H9 (cell line): ENCODE data around the gene ACO1. TPM values are rescaled to one million over a fixed set of nuclear protein-coding genes. Genes with fewer than 3 reads are reported as not detected.

ENCODE experiments used
- DNase-seq: peaks from one replicate; pipeline ENCODE4 v3.0.0-alpha.2; 2017
- H2AFZ ChIP-seq: one replicate; pipeline ENCODE4 v1.6.1; 2013; ENCODE audit warnings: mild to moderate bottlenecking, low read length, control low read depth, moderate library complexity
- H2AK5ac ChIP-seq: 2 replicates; pipeline ENCODE4 v1.6.1; 2013; ENCODE audit warnings: low read length, control low read depth, mixed read lengths; ENCODE audit not compliant: insufficient read length
- H2BK120ac ChIP-seq: one replicate; pipeline ENCODE4 v1.6.1; 2013; ENCODE audit warnings: low read depth, mild to moderate bottlenecking, low read length, control low read depth, inconsistent platforms; ENCODE audit not compliant: poor library complexity, severe bottlenecking
- H2BK12ac ChIP-seq: 2 replicates; pipeline ENCODE4 v1.6.1; 2013; ENCODE audit warnings: low read length, control low read depth, mixed read lengths, low read depth; ENCODE audit not compliant: insufficient read length
- H2BK15ac ChIP-seq: 2 replicates; pipeline ENCODE4 v1.6.1; 2013; ENCODE audit warnings: low read depth, low read length, control low read depth
- H2BK20ac ChIP-seq: one replicate; pipeline ENCODE4 v1.6.1; 2013; ENCODE audit warnings: low read depth, mild to moderate bottlenecking, low read length, control low read depth, inconsistent platforms; ENCODE audit not compliant: poor library complexity, severe bottlenecking
- H2BK5ac ChIP-seq: 2 replicates; pipeline ENCODE4 v1.6.1; 2013; ENCODE audit warnings: low read length, control low read depth, mixed read lengths; ENCODE audit not compliant: insufficient read length
- H3K14ac ChIP-seq: 2 replicates; pipeline ENCODE4 v1.6.1; 2013; ENCODE audit warnings: low read length, control low read depth; ENCODE audit not compliant: insufficient read depth
- H3K18ac ChIP-seq: 2 replicates; pipeline ENCODE4 v1.6.1; 2013; ENCODE audit warnings: low read depth, mild to moderate bottlenecking, mixed read lengths, low read length, control low read depth; ENCODE audit not compliant: insufficient read length
- H3K23ac ChIP-seq: 2 replicates; pipeline ENCODE4 v1.6.1; 2013; ENCODE audit warnings: low read length, control low read depth, mixed read lengths, low read depth; ENCODE audit not compliant: insufficient read length
- H3K23me2 ChIP-seq: 2 replicates; pipeline ENCODE4 v1.6.1; 2013; ENCODE audit warnings: low read depth, mild to moderate bottlenecking, mixed read lengths, low read length, control low read depth; ENCODE audit not compliant: insufficient read length, poor library complexity, severe bottlenecking
- H3K27ac ChIP-seq: 2 replicates; pipeline ENCODE4 v1.5.1; 2013; ENCODE audit warnings: low read length, control low read depth, mixed read lengths, low read depth; ENCODE audit not compliant: insufficient read length
- H3K27me3 ChIP-seq: 2 replicates; pipeline ENCODE4 v1.6.1; 2013; ENCODE audit warnings: low read length, control low read depth, inconsistent platforms; ENCODE audit not compliant: insufficient read depth
- H3K4ac ChIP-seq: 2 replicates; pipeline ENCODE4 v1.6.1; 2013; ENCODE audit warnings: low read depth, mild to moderate bottlenecking, control low read depth, inconsistent platforms, low read length, moderate library complexity
- H3K4me1 ChIP-seq: 2 replicates; pipeline ENCODE4 v1.6.1; 2013; ENCODE audit warnings: low read length, control low read depth, inconsistent platforms; ENCODE audit not compliant: insufficient read depth
- H3K4me2 ChIP-seq: 2 replicates; pipeline ENCODE4 v1.6.1; 2013; ENCODE audit warnings: low read length, control low read depth, mixed read lengths; ENCODE audit not compliant: insufficient read length, insufficient read depth
- H3K56ac ChIP-seq: 2 replicates; pipeline ENCODE4 v1.6.1; 2013; ENCODE audit warnings: low read depth, mild to moderate bottlenecking, mixed read lengths, low read length, control low read depth; ENCODE audit not compliant: insufficient read length
- H3K79me1 ChIP-seq: 2 replicates; pipeline ENCODE4 v1.6.1; 2013; ENCODE audit warnings: low read depth, mild to moderate bottlenecking, moderate library complexity, low read length, control low read depth, inconsistent platforms; ENCODE audit not compliant: insufficient read depth, poor library complexity, severe bottlenecking
- H3K79me2 ChIP-seq: 2 replicates; pipeline ENCODE4 v1.6.1; 2013; ENCODE audit warnings: low read length, control low read depth, inconsistent platforms; ENCODE audit not compliant: insufficient read depth
- H3K9ac ChIP-seq: 2 replicates; pipeline ENCODE4 v1.6.1; 2013; ENCODE audit warnings: low read length, control low read depth, mixed read lengths; ENCODE audit not compliant: insufficient read length; ENCODE audit errors: extremely low read depth
- H3K9me3 ChIP-seq: one replicate; pipeline ENCODE4 v1.6.1; 2013; ENCODE audit warnings: low read depth, low read length, inconsistent platforms; ENCODE audit not compliant: control insufficient read depth
- H3T11ph ChIP-seq: one replicate; pipeline ENCODE4 v1.6.1; 2013; ENCODE audit warnings: mild to moderate bottlenecking, low read length, control low read depth, inconsistent platforms
- H4K20me1 ChIP-seq: one replicate; pipeline ENCODE4 v1.6.1; 2013; ENCODE audit not compliant: control insufficient read depth, insufficient read length, insufficient read depth
- H4K5ac ChIP-seq: 2 replicates; pipeline ENCODE4 v1.6.1; 2013; ENCODE audit warnings: low read depth, mild to moderate bottlenecking, mixed read lengths, low read length, control low read depth; ENCODE audit not compliant: insufficient read length
- H4K8ac ChIP-seq: replicated peaks from 2 replicates; pipeline ENCODE4 v1.6.1; 2013; ENCODE audit warnings: low read length, control low read depth, mixed read lengths, low read depth; ENCODE audit not compliant: insufficient read length
- H4K91ac ChIP-seq: 2 replicates; pipeline ENCODE4 v1.6.1; 2013; ENCODE audit warnings: low read depth, mild to moderate bottlenecking, moderate library complexity, mixed read lengths, low read length, control low read depth; ENCODE audit not compliant: insufficient read length
- H3K27ac Mint-ChIP-seq, 3 experiments: 2 replicates in 2 of 3; 3 replicates in 1 of 3; pipeline ENCODE4 v1.8.0; 2020 to 2021; ENCODE audit warnings: mixed read lengths in 3 of 3, mild to moderate bottlenecking in 1 of 3, moderate library complexity in 1 of 3
- H3K27me3 Mint-ChIP-seq: 2 replicates; pipeline ENCODE4 v1.8.0; 2021; ENCODE audit warnings: low read depth, mild to moderate bottlenecking, moderate library complexity, mixed read lengths
- H3K36me3 Mint-ChIP-seq, 3 experiments: 2 replicates in 2 of 3; 3 replicates in 1 of 3; pipeline ENCODE4 v1.8.0; 2020 to 2021; ENCODE audit warnings: low read depth in 3 of 3, mixed read lengths in 3 of 3; ENCODE audit not compliant: insufficient read depth in 1 of 3
- H3K4me1 Mint-ChIP-seq, 2 experiments: 2 replicates each; pipeline ENCODE4 v1.8.0; 2020; ENCODE audit warnings: mixed read lengths in 2 of 2
- H3K4me3 Mint-ChIP-seq, 2 experiments: 2 replicates in 1 of 2; 3 replicates in 1 of 2; pipeline ENCODE4 v1.8.0; 2020 to 2021; ENCODE audit warnings: mild to moderate bottlenecking in 2 of 2, mixed read lengths in 2 of 2, moderate library complexity in 1 of 2
- H3K9me3 Mint-ChIP-seq, 2 experiments: 2 replicates in 1 of 2; 3 replicates in 1 of 2; pipeline ENCODE4 v1.8.0; 2020; ENCODE audit warnings: mild to moderate bottlenecking in 2 of 2, mixed read lengths in 2 of 2, moderate library complexity in 1 of 2
- CTCF ChIP-seq: fragments of 200-600 bp; sonication (generic); conservative IDR thresholded peaks from 3 replicates; pipeline ENCODE4 v1.8.0; 2021; ENCODE audit warnings: antibody characterized with exemption, mild to moderate bottlenecking
- WGBS: extraction: QIAGEN DNeasy Blood & Tissue Kit; methylation state at CpG from one replicate; pipeline ENCODE4 v1.1.7; 2013; ENCODE audit warnings: missing lambda C conversion rate, low lambda C conversion rate, mixed read lengths; ENCODE audit not compliant: insufficient read length; ENCODE audit errors: extremely low coverage; 5-methylcytosine and 5-hydroxymethylcytosine counted together
- total RNA-seq: library from RNA; stranded (reverse); gene quantifications from 2 replicates; pipeline ENCODE4 v1.2.1, GENCODE V29; 2021

Gene ACO1
- total RNA-seq, 1 experiment from 2014 or later = 44.5 TPM

- H3K4me3 Mint-ChIP-seq = no peak overlapping the region
- no peaks in the 10 kb centered on the region for H3K79me1 ChIP-seq
These were observed 2.8 kb downstream of the ACO1 start for GRCh38 chr9:32387256-32387655.

More at GRCh38 chr9:32387256-32387655, 2.8 kb downstream of the ACO1 start:
- peaks cover 5% of the 10 kb centered on the region; the same call in 1 of the 2 replicates for H3K4me1 ChIP-seq
- no peaks in the 10 kb centered on the region for H3K9me3 ChIP-seq
- no peak overlapping the region for H2BK120ac ChIP-seq
- no peak overlapping the region for H2AFZ ChIP-seq
- H3K27me3 Mint-ChIP-seq = peaks cover 17% of the 10 kb centered on the region
- no peak overlapping the region for H2BK20ac ChIP-seq
- no peak overlapping the region for H3K4ac ChIP-seq
- H4K8ac ChIP-seq = no peak overlapping the region
- no CpG with 5 or more reads among the region's 1 CpG for WGBS
- no peak overlapping the region for H3K14ac ChIP-seq
- H3K23me2 ChIP-seq = peaks cover 12% of the 10 kb centered on the region
- no peak overlapping the region for H3K27ac ChIP-seq
- H2AK5ac ChIP-seq = no peak overlapping the region
- peaks cover 5% of the 10 kb centered on the region; the same call in 1 of the 2 replicates for H3K27me3 ChIP-seq
- H4K91ac ChIP-seq = no peak overlapping the region
- H4K5ac ChIP-seq = no peak overlapping the region
- H3K23ac ChIP-seq = no peak overlapping the region
- 0 out of 5 replicates have a peak, but pooled peaks cover 0 to under 1% of the 10 kb centered on the region in 2 experiments for H3K9me3 Mint-ChIP-seq
- no peak overlapping the region for H2BK15ac ChIP-seq
- H3K4me2 ChIP-seq = no peak overlapping the region
- peaks cover 2% of the 10 kb centered on the region for H4K20me1 ChIP-seq
- H3K4me1 Mint-ChIP-seq = peaks cover 26 to 42% of the 10 kb centered on the region in 2 experiments
- H3T11ph ChIP-seq = no peak overlapping the region
- peaks cover 7% of the 10 kb centered on the region; the same call in 1 of the 2 replicates for H3K79me2 ChIP-seq
- H2BK5ac ChIP-seq = no peak overlapping the region
- no peak for TF ChIP-seq CTCF
- H2BK12ac ChIP-seq = no peak overlapping the region
- no peak overlapping the region for H3K9ac ChIP-seq
- no peak overlapping the region for H3K56ac ChIP-seq
- H3K36me3 Mint-ChIP-seq = peaks cover 0 to 4% (median 4%) of the 10 kb centered on the region in 3 experiments; a peak in 4 of 7 replicates
- H3K27ac Mint-ChIP-seq = no peak overlapping the region
- no peak for DNase-seq
- no peak overlapping the region for H3K18ac ChIP-seq
